HG03457 (cell line): ENCODE data around the gene GRM1.

ENCODE experiments used
- ATAC-seq: cut with Tn5 transposase; IDR thresholded peaks from one replicate; pipeline ENCODE4 v1.9.1; 2021; ENCODE audit warnings: moderate number of reproducible peaks; ENCODE audit not compliant: unreplicated experiment

GRM1 gene

DNA sequence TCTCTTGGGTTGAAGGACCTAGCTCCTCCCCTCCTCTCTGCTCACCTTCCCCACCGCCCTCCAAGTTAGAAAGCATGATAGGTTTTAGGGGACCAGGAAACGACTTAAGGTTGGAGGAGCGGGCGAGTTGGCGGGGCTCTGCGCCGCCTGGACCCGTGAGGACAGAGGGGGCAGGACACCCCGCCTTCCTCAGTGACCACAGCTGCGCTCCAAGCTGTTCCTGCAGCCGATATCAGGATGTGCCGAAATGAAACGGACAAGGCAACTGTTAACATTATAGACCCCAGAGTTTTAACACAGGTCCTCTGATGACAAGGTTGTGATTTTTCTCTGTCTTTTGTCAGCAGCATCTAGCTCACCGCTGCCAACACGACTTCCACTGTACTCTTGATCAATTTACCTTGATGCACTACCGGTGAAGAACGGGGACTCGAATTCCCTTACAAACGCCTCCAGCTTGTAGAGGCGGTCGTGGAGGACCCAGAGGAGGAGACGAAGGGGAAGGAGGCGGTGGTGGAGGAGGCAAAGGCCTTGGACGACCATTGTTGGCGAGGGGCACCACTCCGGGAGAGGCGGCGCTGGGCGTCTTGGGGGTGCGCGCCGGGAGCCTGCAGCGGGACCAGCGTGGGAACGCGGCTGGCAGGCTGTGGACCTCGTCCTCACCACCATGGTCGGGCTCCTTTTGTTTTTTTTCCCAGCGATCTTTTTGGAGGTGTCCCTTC, at the start of gene GRM1:
Gene GRM1 (plus strand): TSS at position 212 of the 722 bp plus-strand sequence. CDS start 456 bp downstream, at position 668.
- no peak for ATAC-seq

DNA sequence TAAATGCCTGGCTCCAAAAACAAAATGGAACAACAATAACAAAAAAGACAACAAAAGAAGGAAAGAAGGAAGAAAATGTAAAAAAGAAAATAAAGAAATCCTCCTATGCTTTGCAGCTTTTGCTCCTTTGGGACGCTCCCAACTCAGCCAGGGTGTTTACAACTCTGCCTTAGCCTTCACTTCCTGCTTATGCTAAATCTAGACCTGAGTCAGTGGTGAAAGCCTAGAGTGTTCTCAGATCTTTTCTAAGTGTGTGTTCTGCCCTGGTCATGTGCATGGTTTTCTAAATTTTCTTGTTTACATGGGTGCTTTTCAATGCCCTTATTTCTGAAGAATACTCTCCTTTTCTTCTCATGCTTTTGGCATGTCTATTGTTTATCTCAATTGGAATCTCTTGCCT, 19.5 kb upstream of the GRM1 start:
- ATAC-seq = no peak

- ATAC-seq = no peak
Measured at GRCh38 chr6:146014233-146014632, 14.6 kb upstream of the GRM1 start.

DNA sequence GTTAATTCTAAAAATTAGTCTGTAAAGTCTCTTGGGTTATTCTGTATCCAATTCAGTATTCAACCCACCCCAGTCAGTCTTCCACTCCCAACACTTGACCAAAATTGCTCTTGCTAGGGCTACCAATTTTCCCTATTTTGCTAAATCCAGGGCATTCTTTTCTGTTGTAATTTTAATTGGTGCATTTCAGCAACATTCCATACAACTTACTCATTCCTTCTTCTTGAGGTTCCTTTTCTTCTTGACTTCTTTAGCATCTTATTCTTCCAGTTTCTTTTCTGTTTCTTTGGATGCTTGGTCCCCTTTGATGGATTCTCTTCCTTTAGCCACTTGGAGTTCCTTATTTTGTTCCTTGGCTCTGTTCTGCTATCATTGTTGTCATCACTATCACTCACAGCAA, 11.2 kb upstream of the GRM1 start:
- ATAC-seq = no peak

DNA sequence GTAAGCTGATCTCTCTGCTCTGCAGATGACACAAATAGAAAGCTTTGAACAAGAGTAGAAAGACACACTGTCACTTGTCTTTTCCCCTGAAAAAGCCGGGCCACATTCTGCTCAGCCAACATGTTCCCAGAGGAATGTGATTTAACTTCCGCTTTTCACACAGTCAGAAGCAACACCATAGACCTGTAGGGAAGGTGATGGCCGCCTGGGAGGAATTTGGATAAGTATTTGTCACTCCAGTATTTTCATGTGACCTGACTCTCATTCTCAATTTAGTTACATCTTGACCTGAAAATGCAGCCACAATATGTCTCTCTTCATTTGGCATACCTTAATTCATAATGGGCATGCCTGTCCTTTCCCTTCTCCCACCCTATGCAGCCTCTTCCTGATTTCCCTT, 2.0 kb upstream of the GRM1 start:
- ATAC-seq = no peak

- no peak for ATAC-seq
Measured at GRCh38 chr6:146027586-146028251, 1.1 kb upstream of the GRM1 start.

GRCh38 chr6:146028252-146028795, 538 bp upstream of the GRM1 start:
- no peak for ATAC-seq

GRCh38 chr6:146029573-146030184, 817 bp downstream of the GRM1 start:
- ATAC-seq = no peak

DNA sequence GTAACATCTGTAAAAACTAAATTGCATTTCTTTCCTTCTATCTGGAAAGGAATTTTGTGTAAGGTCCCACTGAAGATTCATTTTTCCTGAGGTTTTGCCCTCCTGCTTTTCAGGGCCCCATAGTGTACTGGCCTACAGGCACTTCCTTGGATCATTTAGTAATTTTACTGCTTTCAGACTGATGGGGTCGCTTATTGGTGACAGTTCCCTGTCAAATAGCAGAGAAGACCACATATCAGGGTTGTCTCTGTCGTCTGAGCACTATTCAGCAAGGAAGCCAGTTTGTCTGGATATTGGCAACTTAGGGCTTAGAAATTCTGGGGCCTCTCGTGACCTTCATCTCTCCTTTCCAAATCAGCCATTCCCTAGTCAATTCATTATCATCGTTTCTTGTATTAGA, 3.5 kb downstream of the GRM1 start:
- no peak for ATAC-seq

DNA sequence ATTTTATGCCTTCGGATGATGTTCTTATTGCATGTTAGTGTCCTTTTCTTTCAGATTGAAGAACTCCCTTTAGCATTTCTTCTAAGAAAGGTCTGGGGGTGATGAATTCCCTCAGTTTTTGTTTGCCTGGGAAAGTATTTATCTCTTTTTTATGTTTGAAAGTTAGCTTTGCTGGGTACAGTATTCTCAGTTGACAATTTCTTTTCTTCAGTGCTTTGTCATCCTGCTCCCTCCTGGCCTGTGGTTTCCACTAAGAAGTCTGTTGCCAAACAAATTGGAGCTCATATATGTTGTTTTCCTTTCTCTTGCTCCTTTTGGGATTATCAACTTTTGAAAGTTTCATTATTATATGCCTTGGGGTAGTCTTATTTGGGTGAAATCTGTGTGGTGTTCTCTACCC, 11.5 kb downstream of the GRM1 start:
- no peak for ATAC-seq

GRCh38 chr6:146041282-146041681, 12.4 kb downstream of the GRM1 start:
- no peak for ATAC-seq

GRCh38 chr6:146047371-146047770, 18.5 kb downstream of the GRM1 start:
- ATAC-seq = no peak

GRCh38 chr6:146050168-146050567, 21.3 kb downstream of the GRM1 start:
- ATAC-seq = no peak

GRCh38 chr6:146056506-146056905, 27.6 kb downstream of the GRM1 start:
- ATAC-seq = no peak

DNA sequence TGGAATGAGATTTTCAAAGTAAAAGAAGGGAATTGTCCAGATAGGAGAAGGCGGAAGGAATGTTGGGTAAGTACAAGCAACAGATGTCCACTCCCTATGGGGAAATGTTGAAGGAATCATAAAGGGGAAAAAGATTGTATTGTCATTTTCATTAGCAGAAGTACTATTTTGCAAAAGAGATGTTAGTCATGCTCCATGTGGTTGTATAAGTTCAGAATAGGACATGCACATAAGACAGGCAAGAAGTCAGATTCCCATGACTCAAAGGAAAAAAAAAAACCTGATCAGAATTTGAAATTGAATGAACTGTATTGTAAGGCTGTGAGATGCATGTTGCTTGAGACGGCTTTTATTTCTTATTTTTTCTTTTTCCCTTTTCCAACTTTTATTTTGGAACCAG, 36.8 kb downstream of the GRM1 start:
- no peak for ATAC-seq

- ATAC-seq = no peak
Measured at GRCh38 chr6:146066506-146066905, 37.6 kb downstream of the GRM1 start.

- ATAC-seq = no peak
Measured at GRCh38 chr6:146071781-146072180, 42.9 kb downstream of the GRM1 start.

- ATAC-seq = no peak
Measured at GRCh38 chr6:146077992-146078391, 49.1 kb downstream of the GRM1 start.

GRCh38 chr6:146087386-146087785, 58.5 kb downstream of the GRM1 start:
- ATAC-seq = no peak

DNA sequence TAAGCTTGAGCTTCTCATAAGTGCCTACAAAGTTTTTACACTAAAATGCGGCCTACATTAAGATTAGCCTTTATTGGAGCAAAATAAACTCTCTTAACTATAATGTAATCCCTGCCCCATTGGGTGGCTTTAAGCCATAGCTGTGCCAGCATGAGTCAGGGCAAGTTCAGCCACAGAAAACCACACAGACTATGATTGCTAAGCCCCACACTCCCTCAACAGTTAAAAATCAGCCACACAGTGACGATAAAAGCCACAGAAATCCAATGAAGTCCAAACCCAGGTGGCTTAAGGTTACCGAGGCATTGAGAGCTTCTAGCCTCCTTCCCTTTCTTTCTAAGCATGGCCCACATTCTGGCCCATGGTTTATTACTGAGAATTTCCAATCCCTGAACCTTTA, 61.6 kb downstream of the GRM1 start:
- ATAC-seq = no peak

- ATAC-seq = no peak
Measured at GRCh38 chr6:146092961-146093686, 64.3 kb downstream of the GRM1 start.
